HepG2 (cell line): Measurements from ENCODE around the gene TCN1. TPM values are rescaled to one million over a fixed set of nuclear protein-coding genes. Genes with fewer than 3 reads are reported as not detected.
A peak's percentile ranks its signal among the peaks of the same experiment; 100 is the strongest.

Source experiments
- ATAC-seq: fragments of 200-7000 bp; cut with Tn5 transposase; 3 replicates; pipeline ENCODE4 v1.9.1; 2020; ENCODE audit warnings: mild to moderate bottlenecking, moderate library complexity
- BruUV-seq: library from RNA; stranded (reverse); fragments of 400-500 nt; replicated peaks from 2 replicates; lab custom pipeline; 2021; lab: Mats Ljungman, UMichigan
- CTCF ChIA-PET: fragments of 300-600 bp; formaldehyde crosslinking; extraction: SDS; loops from one replicate; lab custom pipeline; 2021; ENCODE audit warnings: low total read pairs, inconsistent platforms, low intra/inter-chr PET ratio; lab: Yijun Ruan, JAX
- POLR2A ChIA-PET: fragments of 350-600 bp; sonication (Branson Sonifier 250); formaldehyde crosslinking; loops from one replicate; lab custom pipeline; 2020; ENCODE audit warnings: antibody characterized with exemption, inconsistent platforms; lab: Yijun Ruan, JAX
- DNase-seq: peaks from one replicate; pipeline ENCODE4 v3.0.0-alpha.2; 2015; ENCODE audit warnings: low spot score
- FAIRE-seq: peaks from 3 replicates; lab custom pipeline; 2011; peaks lifted over from hg19 to GRCh38; lab: Jason Lieb, UNC
- H2AFZ ChIP-seq: one replicate; pipeline ENCODE4 v1.6.1; 2011; ENCODE audit warnings: low read length, inconsistent platforms
- H3K27ac ChIP-seq: fragments of 300-600 bp; 3 replicates; pipeline ENCODE4 v1.8.0; 2011; ENCODE audit warnings: mixed run types, mild to moderate bottlenecking, mixed read lengths, low read length, inconsistent platforms; ENCODE audit not compliant: insufficient read depth; ENCODE audit errors: extremely low read length
- H3K27me3 ChIP-seq, 2 experiments: fragments of 200-600 bp in 1 of 2; 2 replicates in 1 of 2; 3 replicates in 1 of 2; pipeline versions ENCODE4 v1.6.0 to v1.8.0; 2011; ENCODE audit warnings: low read length in 2 of 2, mild to moderate bottlenecking in 2 of 2, moderate library complexity in 2 of 2, inconsistent platforms in 1 of 2; ENCODE audit not compliant: insufficient read depth in 2 of 2, control insufficient read depth in 1 of 2
- H3K36me3 ChIP-seq, 2 experiments: fragments of 200-600 bp in 1 of 2; replicated peaks in 1 of 2; 2 replicates in 1 of 2; 3 replicates in 1 of 2; pipeline versions ENCODE4 v1.5.1 to v1.8.0; 2011; ENCODE audit warnings: low read length in 2 of 2, inconsistent platforms in 1 of 2; ENCODE audit not compliant: insufficient read depth in 2 of 2, control insufficient read depth in 1 of 2
- H3K4me1 ChIP-seq: 2 replicates; pipeline ENCODE4 v1.5.1; 2012; ENCODE audit warnings: low read length, inconsistent platforms; ENCODE audit not compliant: insufficient read depth
- H3K4me2 ChIP-seq: 2 replicates; pipeline ENCODE4 v1.6.0; 2011; ENCODE audit warnings: low read depth, low read length, inconsistent platforms
- H3K4me3 ChIP-seq, 3 experiments: fragments of 200-600 bp in 1 of 3; sonication (generic), shearing (Covaris generic) in 1 of 3; replicated peaks in 1 of 3; 2 replicates each; pipeline ENCODE4 v1.5.1; 2011 to 2016; ENCODE audit warnings: low read length in 3 of 3, inconsistent platforms in 2 of 3, low read depth in 2 of 3, mild to moderate bottlenecking in 2 of 3, control low read depth in 1 of 3, mixed read lengths in 1 of 3; ENCODE audit not compliant: insufficient read depth in 1 of 3
- H3K79me2 ChIP-seq: one replicate; pipeline ENCODE4 v1.6.1; 2011; ENCODE audit warnings: low read length, inconsistent platforms; ENCODE audit not compliant: insufficient read depth
- H3K9ac ChIP-seq: 2 replicates; pipeline ENCODE4 v1.6.0; 2011; ENCODE audit warnings: mild to moderate bottlenecking, low read depth, low read length, inconsistent platforms; ENCODE audit not compliant: insufficient read depth
- H3K9me3 ChIP-seq: 2 replicates; pipeline ENCODE4 v1.5.1; 2012; ENCODE audit warnings: mild to moderate bottlenecking, low read length
- H4K20me1 ChIP-seq: 2 replicates; pipeline ENCODE4 v1.6.0; 2011; ENCODE audit warnings: inconsistent platforms, mild to moderate bottlenecking, low read length, moderate library complexity; ENCODE audit not compliant: insufficient read depth
- CEBPG ChIP-seq: IDR thresholded peaks from 2 replicates; pipeline ENCODE4 v1.6.1; 2016
- FOXK1 ChIP-seq: sonication (generic); formaldehyde crosslinking; IDR thresholded peaks from 2 replicates; pipeline ENCODE4 v1.4.0; 2020; ENCODE audit warnings: low read depth, missing genetic modification reagents, borderline replicate concordance
- GATAD2A ChIP-seq: IDR thresholded peaks from 2 replicates; pipeline ENCODE4 v1.6.1; 2016
- ISL2 ChIP-seq: sonication (generic); formaldehyde crosslinking; IDR thresholded peaks from 2 replicates; pipeline ENCODE4 v1.5.0; 2020; ENCODE audit warnings: missing genetic modification reagents
- MIXL1 ChIP-seq: IDR thresholded peaks from 2 replicates; pipeline ENCODE4 v1.6.1; 2016
- NKX3-1 ChIP-seq: sonication (generic); formaldehyde crosslinking; IDR thresholded peaks from 2 replicates; pipeline ENCODE4 v1.5.0; 2020; ENCODE audit warnings: missing genetic modification reagents
- ZBTB46 ChIP-seq: sonication (generic); formaldehyde crosslinking; IDR thresholded peaks from 2 replicates; pipeline ENCODE4 v1.4.0; 2020; ENCODE audit warnings: mild to moderate bottlenecking, missing genetic modification reagents, borderline replicate concordance
- ZNF20 ChIP-seq: sonication (generic); formaldehyde crosslinking; IDR thresholded peaks from 2 replicates; pipeline ENCODE4 v1.4.0; 2020; ENCODE audit warnings: mild to moderate bottlenecking, moderate library complexity, missing genetic modification reagents
- ZNF678 ChIP-seq: sonication (generic); formaldehyde crosslinking; IDR thresholded peaks from 2 replicates; pipeline ENCODE4 v1.4.0; 2020; ENCODE audit warnings: mild to moderate bottlenecking, missing genetic modification reagents
- in situ Hi-C: cut with HindIII; loops from 2 replicates; pipeline ENCODE4 v1.10.0; 2017; ENCODE audit warnings: low pct_unique_long_range_greater_than_20kb; ENCODE audit not compliant: extremely low pct_ligation_motif_present
- intact Hi-C: fragments of 100-400 bp; cut with micrococcal nuclease; formaldehyde crosslinking; loops from one replicate; pipeline ENCODE4 v1.10.0; 2022; ENCODE audit not compliant: unreplicated experiment
- polyA plus RNA-seq, 8 experiments: library from polyadenylated mRNA; depleted of rRNA in 3 of 8; stranded (reverse) in 7 of 8; unstranded in 1 of 8; fragments of >200 nt; fragmentation: Illumina TruSeq in 4 of 8; extraction: Trizol in 4 of 8; gene quantifications; 2 replicates each; pipeline versions ENCODE4 v1.2.1 to v1.2.3, GENCODE V29; 2011 to 2016; ENCODE audit warnings: low read depth in 4 of 8, missing spikeins in 1 of 8, mixed read lengths in 1 of 8; ENCODE audit not compliant: insufficient read depth in 1 of 8
- total RNA-seq, 5 experiments: library from RNA; depleted of rRNA; stranded (reverse); fragments of >200 nt; fragmentation: Illumina TruSeq; extraction: Trizol; gene quantifications; 2 replicates each; pipeline ENCODE4 v1.2.3, GENCODE V29; 2016; ENCODE audit warnings: low read depth in 1 of 5
- TF ChIP-seq, protein P1 (sequence below): IDR thresholded peaks from 2 replicates; pipeline ENCODE4 v1.4.0; 2020; ENCODE audit warnings: mild to moderate bottlenecking, missing genetic modification reagents
- TF ChIP-seq, protein P2 (sequence below): sonication (generic); formaldehyde crosslinking; IDR thresholded peaks from 2 replicates; pipeline ENCODE4 v1.4.0; 2020; ENCODE audit warnings: missing genetic modification reagents, borderline replicate concordance
- TF ChIP-seq, protein P3 (sequence below): fragments of 450-650 bp; IDR thresholded peaks from 2 replicates; pipeline ENCODE4 v1.6.1; 2017

TCN1 gene
- total and polyA plus RNA-seq, 2 of the 13 experiments (the other 11 are each of a cell fraction or from before 2014, with no cell fraction given) = not detected

DNA sequence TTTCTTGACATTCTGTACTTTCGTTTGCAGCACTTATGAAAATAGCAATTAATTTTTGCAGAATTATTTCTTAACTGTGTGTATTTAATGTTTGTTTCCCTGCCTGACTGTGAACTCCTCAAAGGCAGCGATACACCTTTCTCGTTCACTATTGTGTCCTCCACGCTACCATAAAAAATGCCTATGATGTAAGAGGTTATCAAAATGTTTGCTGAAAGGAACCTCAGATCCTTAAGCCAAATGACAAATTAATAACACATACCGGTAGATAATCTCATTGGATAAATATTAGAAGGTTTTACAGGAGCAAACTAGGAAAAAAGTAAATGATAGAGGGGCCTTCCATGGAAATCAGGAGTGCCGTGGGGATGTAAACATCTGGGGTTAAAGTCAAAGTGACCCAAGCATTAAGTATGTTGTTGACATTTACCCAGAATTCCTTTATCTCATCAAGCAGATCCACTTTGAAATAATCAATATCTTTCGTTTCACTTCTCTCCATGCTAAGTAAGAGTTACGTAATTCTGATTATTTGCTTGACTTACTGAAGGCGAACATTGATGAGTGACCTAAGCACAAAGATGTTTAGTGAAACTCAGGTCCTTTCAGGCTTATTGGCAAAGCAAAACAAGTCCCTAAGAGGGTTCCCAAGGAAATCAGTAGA, 9.7 kb upstream of the TCN1 start (continued):
- peak; percentile 41; the same call in 1 of the 2 replicates for TF ChIP-seq ISL2
- TF ChIP-seq FOXK1 (CRISPR knock-in tag) = peak; percentile 43; the same call in 1 of the 2 replicates
- no peak for TF ChIP-seq ZNF20 (CRISPR knock-in tag)
- 0 out of 2 replicates have a peak, but pooled peaks have one; percentile 17 for TF ChIP-seq CEBPG (CRISPR knock-in tag)
- TF ChIP-seq GATAD2A (CRISPR knock-in tag) = peak; percentile 77; the same call in 1 of the 2 replicates
- TF ChIP-seq, protein P1, sequence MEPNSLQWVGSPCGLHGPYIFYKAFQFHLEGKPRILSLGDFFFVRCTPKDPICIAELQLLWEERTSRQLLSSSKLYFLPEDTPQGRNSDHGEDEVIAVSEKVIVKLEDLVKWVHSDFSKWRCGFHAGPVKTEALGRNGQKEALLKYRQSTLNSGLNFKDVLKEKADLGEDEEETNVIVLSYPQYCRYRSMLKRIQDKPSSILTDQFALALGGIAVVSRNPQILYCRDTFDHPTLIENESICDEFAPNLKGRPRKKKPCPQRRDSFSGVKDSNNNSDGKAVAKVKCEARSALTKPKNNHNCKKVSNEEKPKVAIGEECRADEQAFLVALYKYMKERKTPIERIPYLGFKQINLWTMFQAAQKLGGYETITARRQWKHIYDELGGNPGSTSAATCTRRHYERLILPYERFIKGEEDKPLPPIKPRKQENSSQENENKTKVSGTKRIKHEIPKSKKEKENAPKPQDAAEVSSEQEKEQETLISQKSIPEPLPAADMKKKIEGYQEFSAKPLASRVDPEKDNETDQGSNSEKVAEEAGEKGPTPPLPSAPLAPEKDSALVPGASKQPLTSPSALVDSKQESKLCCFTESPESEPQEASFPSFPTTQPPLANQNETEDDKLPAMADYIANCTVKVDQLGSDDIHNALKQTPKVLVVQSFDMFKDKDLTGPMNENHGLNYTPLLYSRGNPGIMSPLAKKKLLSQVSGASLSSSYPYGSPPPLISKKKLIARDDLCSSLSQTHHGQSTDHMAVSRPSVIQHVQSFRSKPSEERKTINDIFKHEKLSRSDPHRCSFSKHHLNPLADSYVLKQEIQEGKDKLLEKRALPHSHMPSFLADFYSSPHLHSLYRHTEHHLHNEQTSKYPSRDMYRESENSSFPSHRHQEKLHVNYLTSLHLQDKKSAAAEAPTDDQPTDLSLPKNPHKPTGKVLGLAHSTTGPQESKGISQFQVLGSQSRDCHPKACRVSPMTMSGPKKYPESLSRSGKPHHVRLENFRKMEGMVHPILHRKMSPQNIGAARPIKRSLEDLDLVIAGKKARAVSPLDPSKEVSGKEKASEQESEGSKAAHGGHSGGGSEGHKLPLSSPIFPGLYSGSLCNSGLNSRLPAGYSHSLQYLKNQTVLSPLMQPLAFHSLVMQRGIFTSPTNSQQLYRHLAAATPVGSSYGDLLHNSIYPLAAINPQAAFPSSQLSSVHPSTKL (CRISPR knock-in tag) = peak; percentile 68

- H3K9me3 ChIP-seq = no peaks in the 10 kb centered on the region
- CTCF ChIA-PET = no interaction called here
- no peak for ATAC-seq
- no peaks in the 10 kb centered on the region for H3K27me3 ChIP-seq
- no peak for DNase-seq
- peaks cover 10% of the 10 kb centered on the region for H3K4me1 ChIP-seq
- H3K4me2 ChIP-seq = no peak overlapping the region
- POLR2A ChIA-PET = no interaction called here
- no peak overlapping the region for H2AFZ ChIP-seq
- no peaks in the 10 kb centered on the region for H4K20me1 ChIP-seq
- in situ Hi-C loops = no loop called here
- no peaks in the 10 kb centered on the region for H3K36me3 ChIP-seq
- H3K79me2 ChIP-seq = no peaks in the 10 kb centered on the region
- no peak for FAIRE-seq
- no peak overlapping the region for H3K9ac ChIP-seq
- intact Hi-C loops = no loop called here
- H3K27ac ChIP-seq = no peak overlapping the region
- no peak overlapping the region for H3K4me3 ChIP-seq
- BruUV-seq = no TSS peak
- TF ChIP-seq NKX3-1 (CRISPR knock-in tag) = no peak
- TF ChIP-seq, protein P2, sequence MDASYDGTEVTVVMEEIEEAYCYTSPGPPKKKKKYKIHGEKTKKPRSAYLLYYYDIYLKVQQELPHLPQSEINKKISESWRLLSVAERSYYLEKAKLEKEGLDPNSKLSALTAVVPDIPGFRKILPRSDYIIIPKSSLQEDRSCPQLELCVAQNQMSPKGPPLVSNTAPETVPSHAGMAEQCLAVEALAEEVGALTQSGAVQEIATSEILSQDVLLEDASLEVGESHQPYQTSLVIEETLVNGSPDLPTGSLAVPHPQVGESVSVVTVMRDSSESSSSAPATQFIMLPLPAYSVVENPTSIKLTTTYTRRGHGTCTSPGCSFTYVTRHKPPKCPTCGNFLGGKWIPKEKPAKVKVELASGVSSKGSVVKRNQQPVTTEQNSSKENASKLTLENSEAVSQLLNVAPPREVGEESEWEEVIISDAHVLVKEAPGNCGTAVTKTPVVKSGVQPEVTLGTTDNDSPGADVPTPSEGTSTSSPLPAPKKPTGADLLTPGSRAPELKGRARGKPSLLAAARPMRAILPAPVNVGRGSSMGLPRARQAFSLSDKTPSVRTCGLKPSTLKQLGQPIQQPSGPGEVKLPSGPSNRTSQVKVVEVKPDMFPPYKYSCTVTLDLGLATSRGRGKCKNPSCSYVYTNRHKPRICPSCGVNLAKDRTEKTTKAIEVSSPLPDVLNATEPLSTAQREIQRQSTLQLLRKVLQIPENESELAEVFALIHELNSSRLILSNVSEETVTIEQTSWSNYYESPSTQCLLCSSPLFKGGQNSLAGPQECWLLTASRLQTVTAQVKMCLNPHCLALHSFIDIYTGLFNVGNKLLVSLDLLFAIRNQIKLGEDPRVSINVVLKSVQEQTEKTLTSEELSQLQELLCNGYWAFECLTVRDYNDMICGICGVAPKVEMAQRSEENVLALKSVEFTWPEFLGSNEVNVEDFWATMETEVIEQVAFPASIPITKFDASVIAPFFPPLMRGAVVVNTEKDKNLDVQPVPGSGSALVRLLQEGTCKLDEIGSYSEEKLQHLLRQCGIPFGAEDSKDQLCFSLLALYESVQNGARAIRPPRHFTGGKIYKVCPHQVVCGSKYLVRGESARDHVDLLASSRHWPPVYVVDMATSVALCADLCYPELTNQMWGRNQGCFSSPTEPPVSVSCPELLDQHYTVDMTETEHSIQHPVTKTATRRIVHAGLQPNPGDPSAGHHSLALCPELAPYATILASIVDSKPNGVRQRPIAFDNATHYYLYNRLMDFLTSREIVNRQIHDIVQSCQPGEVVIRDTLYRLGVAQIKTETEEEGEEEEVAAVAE (CRISPR knock-in tag) = no peak
- no peak for TF ChIP-seq ZBTB46 (CRISPR knock-in tag)
- TF ChIP-seq, protein P3, sequence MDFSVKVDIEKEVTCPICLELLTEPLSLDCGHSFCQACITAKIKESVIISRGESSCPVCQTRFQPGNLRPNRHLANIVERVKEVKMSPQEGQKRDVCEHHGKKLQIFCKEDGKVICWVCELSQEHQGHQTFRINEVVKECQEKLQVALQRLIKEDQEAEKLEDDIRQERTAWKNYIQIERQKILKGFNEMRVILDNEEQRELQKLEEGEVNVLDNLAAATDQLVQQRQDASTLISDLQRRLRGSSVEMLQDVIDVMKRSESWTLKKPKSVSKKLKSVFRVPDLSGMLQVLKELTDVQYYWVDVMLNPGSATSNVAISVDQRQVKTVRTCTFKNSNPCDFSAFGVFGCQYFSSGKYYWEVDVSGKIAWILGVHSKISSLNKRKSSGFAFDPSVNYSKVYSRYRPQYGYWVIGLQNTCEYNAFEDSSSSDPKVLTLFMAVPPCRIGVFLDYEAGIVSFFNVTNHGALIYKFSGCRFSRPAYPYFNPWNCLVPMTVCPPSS = no peak
- TF ChIP-seq MIXL1 (CRISPR knock-in tag) = no peak
- no peak for TF ChIP-seq ZNF678
Observed at GRCh38 chr11:59872076-59872475, 5.8 kb upstream of the TCN1 start.
